Stimulated activated CD4-positive, alpha-beta T cell treated with anti-CD3 and anti-CD28 coated beads, Interleukin-12 subunit alpha, Interleukin-12 subunit beta, amount 100 ng/mL, for 48 hours (primary cell): ENCODE data around the gene APPL1.
"Not testable (repeated sequence)": the region's sequence is repeated elsewhere in the genome, so short reads cannot be mapped to it uniquely, and the experiment has no call there.

Source experiments
- DNase-seq, 3 donors: peaks; one replicate each; pipeline ENCODE4 v3.0.0-alpha.2; 2020; ENCODE audit warnings: low read depth in 2 of 3, low spot score in 1 of 3

APPL1 gene

DNA sequence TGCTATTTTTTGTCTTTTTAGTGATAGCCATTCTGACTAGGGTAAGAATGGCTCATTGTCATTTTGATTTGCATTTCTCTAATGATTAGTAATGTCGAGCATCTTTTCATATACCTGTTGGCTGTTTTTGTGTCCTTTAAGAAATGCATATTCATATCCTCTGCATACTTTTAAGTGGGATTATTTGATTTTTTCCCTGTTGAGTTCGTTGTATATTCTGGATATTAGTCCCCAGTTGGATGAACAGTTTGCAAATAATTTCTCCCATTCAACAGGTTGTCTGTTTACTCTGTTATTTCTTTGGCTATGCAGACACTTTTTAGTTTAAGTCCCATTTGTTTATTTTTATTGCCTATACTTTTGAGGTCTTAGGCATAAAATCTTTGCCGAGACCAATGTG is 34.4 kb downstream of the APPL1 start:
- no peak for DNase-seq

DNA sequence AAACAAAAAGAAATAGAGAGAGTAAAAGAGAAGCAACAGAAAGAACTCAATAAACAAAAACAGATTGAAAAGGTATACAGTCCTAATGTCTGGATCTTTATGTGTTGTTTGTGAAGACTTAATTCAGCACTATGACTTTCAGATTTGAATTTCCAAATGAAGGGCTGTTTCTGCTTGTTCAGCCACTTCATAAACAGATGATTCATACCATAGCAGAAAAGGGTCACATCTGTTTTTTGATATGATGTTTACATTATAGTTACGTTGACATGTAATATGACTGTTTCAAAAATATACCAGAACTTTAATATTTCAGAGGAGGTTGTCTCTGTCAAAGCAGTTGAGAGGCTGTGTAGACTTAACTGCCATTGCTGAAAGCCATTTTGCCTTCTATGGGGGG is 40.9 kb downstream of the APPL1 start:
- no peak for DNase-seq

- no peak for DNase-seq
These were observed 47.3 kb downstream of the APPL1 start for GRCh38 chr3:57274845-57275244.

- no peak for DNase-seq
These were observed 47.9 kb downstream of the APPL1 start for GRCh38 chr3:57275393-57275792.

- DNase-seq, result no peak
These were observed 50.7 kb downstream of the APPL1 start for GRCh38 chr3:57278237-57278636.

- DNase-seq, result no peak
These were observed 52.2 kb downstream of the APPL1 start for GRCh38 chr3:57279685-57280084.

DNA sequence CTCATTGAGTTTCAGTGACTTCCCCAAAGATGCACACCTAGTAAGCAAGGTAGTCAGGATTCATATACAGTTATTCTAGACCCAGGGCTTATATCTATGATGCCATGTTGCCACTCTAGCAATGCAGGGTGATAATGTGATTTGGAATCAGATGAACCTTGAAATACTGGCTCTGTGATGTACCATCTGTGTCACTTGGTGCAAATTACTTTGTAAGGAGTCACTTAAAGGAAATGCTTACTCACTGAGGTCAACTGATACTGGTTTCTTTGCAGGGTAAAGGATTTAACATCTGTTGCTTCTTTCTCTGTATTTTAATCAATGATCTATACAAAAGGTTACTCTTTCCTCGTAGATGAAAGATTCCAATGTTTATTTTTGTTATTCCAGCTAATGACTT is 54.2 kb downstream of the APPL1 start:
- no peak for DNase-seq

- DNase-seq, result no peak
These were observed 55.8 kb downstream of the APPL1 start for GRCh38 chr3:57283334-57283733.

- no peak for DNase-seq
These were observed 59.7 kb downstream of the APPL1 start for GRCh38 chr3:57287205-57287604.

DNA sequence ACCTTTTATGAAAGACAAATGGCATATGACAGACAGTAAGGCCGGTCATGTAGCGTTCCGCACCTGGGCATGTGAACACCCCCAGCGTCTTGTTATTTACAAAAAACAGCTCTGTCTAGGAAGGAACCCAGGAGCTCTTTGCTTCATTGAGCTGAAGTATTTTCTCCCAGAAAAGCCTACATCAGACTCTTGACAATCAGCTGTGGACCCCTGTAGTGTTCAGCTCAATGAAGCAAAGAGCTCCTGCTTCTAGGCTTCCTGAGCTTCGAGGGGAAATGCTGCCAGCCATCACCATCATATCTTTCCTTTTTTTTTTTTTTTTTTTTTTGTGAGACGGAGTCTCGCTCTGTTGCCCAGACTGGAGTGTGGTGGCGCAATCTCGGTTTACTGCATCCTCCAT is 60.9 kb downstream of the APPL1 start:
- no peak for DNase-seq

DNA sequence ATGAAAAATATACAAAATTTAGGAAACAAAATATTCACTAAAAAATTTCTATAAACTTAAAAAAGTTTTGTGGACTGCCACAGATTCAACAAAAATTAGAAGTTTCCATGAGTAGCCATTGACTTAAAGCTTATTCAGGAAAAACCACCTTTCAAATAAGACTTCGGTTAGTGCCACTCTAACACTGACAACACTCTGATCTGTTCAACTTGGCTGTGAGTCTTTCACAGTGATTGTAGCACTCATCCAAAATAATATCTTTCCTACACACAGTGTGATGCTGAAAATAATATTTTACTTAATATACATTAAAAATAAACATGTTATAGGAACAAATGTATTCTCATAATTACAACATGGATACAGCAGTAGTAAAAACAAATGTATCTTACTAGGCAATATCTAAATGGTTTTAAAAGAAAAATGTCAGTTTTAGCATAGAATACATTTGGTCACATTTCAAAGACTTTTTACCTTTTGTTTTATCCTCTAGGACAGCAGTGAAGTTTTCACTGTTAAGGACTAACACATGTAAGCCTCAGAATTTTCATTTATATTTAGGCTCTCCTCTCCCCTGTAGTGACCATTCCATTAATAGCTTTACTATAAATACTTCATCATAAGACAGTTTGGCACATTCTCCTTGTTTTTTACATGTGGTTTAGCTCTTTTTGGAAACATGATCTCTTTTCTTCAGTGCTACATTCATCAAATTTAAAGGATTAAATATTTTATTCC is 64.8 kb downstream of the APPL1 start, which contains the start of gene ASB14:
TSS of gene ASB14 (minus strand) at position 527 of the 738 bp plus-strand sequence. CDS start 652 bp downstream, outside the sequence.
- DNase-seq, result no peak

GRCh38 chr3:57292897-57293526 is 65.5 kb downstream of the APPL1 start:
- DNase-seq, result no peak

- no peak for DNase-seq
These were observed 70.5 kb downstream of the APPL1 start for GRCh38 chr3:57298041-57298440.

DNA sequence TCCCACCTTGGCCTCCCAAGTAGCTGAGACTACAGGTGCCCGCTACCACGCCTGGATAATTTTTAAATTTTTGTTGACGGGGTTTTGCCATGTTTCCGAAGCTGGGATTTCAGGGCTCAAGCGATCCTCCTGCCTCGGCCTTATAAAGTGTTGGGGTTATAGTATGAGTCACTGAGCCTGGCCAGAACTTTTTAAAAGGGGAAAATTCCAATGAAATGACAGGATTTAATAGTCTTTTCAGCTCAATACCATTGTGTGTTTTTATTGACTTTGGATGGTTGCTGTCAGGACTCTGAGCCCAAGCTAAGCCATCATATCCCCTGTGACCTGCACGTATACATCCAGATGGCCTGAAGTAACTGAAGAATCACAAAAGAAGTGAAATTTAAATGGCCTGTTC is 76.0 kb downstream of the APPL1 start:
- DNase-seq, result not testable (repeated sequence)

GRCh38 chr3:57309769-57310360 is 82.3 kb downstream of the APPL1 start:
- DNase-seq, result no peak

GRCh38 chr3:57314204-57314603 is 86.7 kb downstream of the APPL1 start:
- no peak for DNase-seq
